ENCODE data around the gene CD19. TPM values are rescaled to one million over a fixed set of nuclear protein-coding genes. Genes with fewer than 3 reads are reported as not detected.

CD19 gene
- total RNA-seq, 1 experiment from 2014 or later: not detected

- no peaks in the 10 kb centered on the region for H3K27me3 Mint-ChIP-seq (ENCODE audit: unreplicated experiment)
- no TSS peak for BruUV-seq (replicated peaks)
- CTCF ChIA-PET: no interaction called here
- H3K9me3 Mint-ChIP-seq (ENCODE audit: low read depth, unreplicated experiment): no peaks in the 10 kb centered on the region
- H3K4me3 Mint-ChIP-seq (ENCODE audit: low read depth, unreplicated experiment): no peak overlapping the region
- DNase-seq: no peak
- TF ChIP-seq, protein P1, sequence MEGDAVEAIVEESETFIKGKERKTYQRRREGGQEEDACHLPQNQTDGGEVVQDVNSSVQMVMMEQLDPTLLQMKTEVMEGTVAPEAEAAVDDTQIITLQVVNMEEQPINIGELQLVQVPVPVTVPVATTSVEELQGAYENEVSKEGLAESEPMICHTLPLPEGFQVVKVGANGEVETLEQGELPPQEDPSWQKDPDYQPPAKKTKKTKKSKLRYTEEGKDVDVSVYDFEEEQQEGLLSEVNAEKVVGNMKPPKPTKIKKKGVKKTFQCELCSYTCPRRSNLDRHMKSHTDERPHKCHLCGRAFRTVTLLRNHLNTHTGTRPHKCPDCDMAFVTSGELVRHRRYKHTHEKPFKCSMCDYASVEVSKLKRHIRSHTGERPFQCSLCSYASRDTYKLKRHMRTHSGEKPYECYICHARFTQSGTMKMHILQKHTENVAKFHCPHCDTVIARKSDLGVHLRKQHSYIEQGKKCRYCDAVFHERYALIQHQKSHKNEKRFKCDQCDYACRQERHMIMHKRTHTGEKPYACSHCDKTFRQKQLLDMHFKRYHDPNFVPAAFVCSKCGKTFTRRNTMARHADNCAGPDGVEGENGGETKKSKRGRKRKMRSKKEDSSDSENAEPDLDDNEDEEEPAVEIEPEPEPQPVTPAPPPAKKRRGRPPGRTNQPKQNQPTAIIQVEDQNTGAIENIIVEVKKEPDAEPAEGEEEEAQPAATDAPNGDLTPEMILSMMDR (IDR thresholded peaks at IDR 0.05; ENCODE audit: unreplicated experiment): no peak
- peaks cover 14% of the 10 kb centered on the region for H3K36me3 Mint-ChIP-seq (ENCODE audit: insufficient read depth, unreplicated experiment)
- no peak overlapping the region for H3K27ac Mint-ChIP-seq (ENCODE audit: unreplicated experiment)
- intact Hi-C loops (cut with micrococcal nuclease; ENCODE audit: unreplicated experiment): no loop called here
- H3K4me1 Mint-ChIP-seq (ENCODE audit: low read depth, unreplicated experiment): peaks cover 6% of the 10 kb centered on the region
These were observed 49.2 kb downstream of the CD19 start for GRCh38 chr16:28980929-28981328.

DNA sequence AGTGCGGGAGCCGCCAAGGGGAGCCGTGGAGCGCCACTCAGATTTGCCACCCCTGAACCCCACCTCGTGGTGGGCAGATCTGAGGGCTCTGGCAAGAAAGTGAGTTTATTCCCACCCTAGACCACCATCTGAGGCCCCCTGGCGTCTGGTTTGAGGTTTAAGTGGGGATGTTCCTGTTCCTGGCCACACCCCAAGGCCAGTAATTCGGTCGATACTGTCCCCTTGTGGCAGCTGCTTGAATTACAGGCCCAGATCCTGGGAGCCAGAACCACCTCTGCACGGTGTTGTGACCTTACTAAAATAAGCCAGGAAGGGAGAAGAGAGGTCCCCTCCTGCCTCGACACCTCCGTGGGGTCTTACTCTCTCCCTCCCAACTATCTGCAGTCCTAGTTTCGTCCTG lies 49.7 kb downstream of the CD19 start:
- Mint-ChIP-seq H3K4me1 (ENCODE audit: low read depth, unreplicated experiment) (no peaks in the 10 kb centered on the region), H3K27me3 (ENCODE audit: unreplicated experiment) (no peaks in the 10 kb centered on the region), H3K4me3 (ENCODE audit: low read depth, unreplicated experiment) (no peak overlapping the region), H3K9me3 (ENCODE audit: low read depth, unreplicated experiment) (no peaks in the 10 kb centered on the region), H3K36me3 (ENCODE audit: insufficient read depth, unreplicated experiment) (peaks cover 11% of the 10 kb centered on the region), H3K27ac (ENCODE audit: unreplicated experiment) (no peak overlapping the region)
- intact Hi-C loops (cut with micrococcal nuclease; ENCODE audit: unreplicated experiment): no loop called here
- no TSS peak for BruUV-seq (replicated peaks)
- peak; percentile 34 for DNase-seq
- TF ChIP-seq, protein P1 (IDR thresholded peaks at IDR 0.05; ENCODE audit: unreplicated experiment): no peak
- CTCF ChIA-PET: no interaction called here

DNA sequence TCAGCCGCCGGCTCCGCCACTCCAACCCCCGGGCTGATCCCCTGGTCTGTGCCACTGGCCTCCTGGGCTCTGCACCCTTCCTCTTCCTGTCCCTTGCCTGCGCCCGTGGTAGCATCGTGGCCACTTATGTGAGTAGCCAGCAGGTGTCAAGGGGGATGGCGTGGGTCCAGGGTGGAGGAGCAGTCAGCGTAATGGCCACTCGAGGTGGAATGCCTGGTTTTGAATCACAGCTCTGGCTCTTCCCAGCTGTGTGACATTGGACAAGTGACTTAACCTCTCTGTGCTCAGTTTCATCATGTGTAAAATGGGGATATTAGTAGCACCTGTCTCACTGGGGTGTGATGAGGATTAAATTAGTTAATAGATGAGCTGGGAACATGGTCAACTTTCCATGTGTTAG lies 50.6 kb downstream of the CD19 start:
- peaks cover 4% of the 10 kb centered on the region for H3K9me3 Mint-ChIP-seq (ENCODE audit: low read depth, unreplicated experiment)
- intact Hi-C loops (cut with micrococcal nuclease; ENCODE audit: unreplicated experiment): no loop called here
- no peak for DNase-seq
- H3K27ac Mint-ChIP-seq (ENCODE audit: unreplicated experiment): no peak overlapping the region
- H3K27me3 Mint-ChIP-seq (ENCODE audit: unreplicated experiment): no peaks in the 10 kb centered on the region
- no TSS peak for BruUV-seq (replicated peaks)
- no peak overlapping the region for H3K4me3 Mint-ChIP-seq (ENCODE audit: low read depth, unreplicated experiment)
- peaks cover 15% of the 10 kb centered on the region for H3K36me3 Mint-ChIP-seq (ENCODE audit: insufficient read depth, unreplicated experiment)
- CTCF ChIA-PET: no interaction called here
- no peaks in the 10 kb centered on the region for H3K4me1 Mint-ChIP-seq (ENCODE audit: low read depth, unreplicated experiment)
- TF ChIP-seq, protein P1 (IDR thresholded peaks at IDR 0.05; ENCODE audit: unreplicated experiment): no peak

GRCh38 chr16:28982949-28983348 lies 51.2 kb downstream of the CD19 start:
- CTCF ChIA-PET: interaction anchor here (1.2 kb wide), 1 partner anchor 9 kb away, joined by 3 read pairs; no protein-coding TSS in a partner anchor
- H3K9me3 Mint-ChIP-seq (ENCODE audit: low read depth, unreplicated experiment): peaks cover 6% of the 10 kb centered on the region
- H3K4me3 Mint-ChIP-seq (ENCODE audit: low read depth, unreplicated experiment): no peak overlapping the region
- H3K27ac Mint-ChIP-seq (ENCODE audit: unreplicated experiment): no peak overlapping the region
- no TSS peak for BruUV-seq (replicated peaks)
- H3K36me3 Mint-ChIP-seq (ENCODE audit: insufficient read depth, unreplicated experiment): peaks cover 18% of the 10 kb centered on the region
- no peaks in the 10 kb centered on the region for H3K27me3 Mint-ChIP-seq (ENCODE audit: unreplicated experiment)
- intact Hi-C loops (cut with micrococcal nuclease; ENCODE audit: unreplicated experiment): no loop called here
- no peaks in the 10 kb centered on the region for H3K4me1 Mint-ChIP-seq (ENCODE audit: low read depth, unreplicated experiment)
- no peak for DNase-seq
- TF ChIP-seq, protein P1 (IDR thresholded peaks at IDR 0.05; ENCODE audit: unreplicated experiment): no peak
